Germinal center (tissue), 1 donor: ENCODE results near the gene SHANK3.

Experiments used
- DNase-seq: peaks from one replicate; pipeline ENCODE4 v3.0.0; 2012; ENCODE audit warnings: mixed read lengths, low spot score

The SHANK3 gene

DNA sequence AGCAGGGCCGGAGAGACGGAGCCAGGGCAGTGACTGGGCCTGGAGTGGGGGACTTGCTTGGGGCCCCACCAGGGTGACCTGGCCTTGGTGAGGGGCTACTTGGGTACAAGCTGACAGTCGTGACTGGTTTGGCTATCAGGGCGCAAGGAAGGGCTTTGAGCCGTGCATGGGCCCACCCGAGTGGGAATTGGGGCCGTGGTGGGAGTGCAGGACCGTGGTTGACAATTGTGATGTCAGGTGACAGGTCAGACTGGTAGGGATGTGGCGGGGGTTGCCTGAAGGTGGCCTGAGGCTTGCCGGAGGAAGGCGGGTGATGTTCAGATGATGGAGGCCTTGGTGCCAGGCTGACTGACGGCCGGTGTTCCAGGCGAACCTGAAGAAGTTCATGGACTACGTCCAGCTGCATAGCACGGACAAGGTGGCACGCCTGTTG, 5.6 kb downstream of the SHANK3 start:
- no peak for DNase-seq

DNA sequence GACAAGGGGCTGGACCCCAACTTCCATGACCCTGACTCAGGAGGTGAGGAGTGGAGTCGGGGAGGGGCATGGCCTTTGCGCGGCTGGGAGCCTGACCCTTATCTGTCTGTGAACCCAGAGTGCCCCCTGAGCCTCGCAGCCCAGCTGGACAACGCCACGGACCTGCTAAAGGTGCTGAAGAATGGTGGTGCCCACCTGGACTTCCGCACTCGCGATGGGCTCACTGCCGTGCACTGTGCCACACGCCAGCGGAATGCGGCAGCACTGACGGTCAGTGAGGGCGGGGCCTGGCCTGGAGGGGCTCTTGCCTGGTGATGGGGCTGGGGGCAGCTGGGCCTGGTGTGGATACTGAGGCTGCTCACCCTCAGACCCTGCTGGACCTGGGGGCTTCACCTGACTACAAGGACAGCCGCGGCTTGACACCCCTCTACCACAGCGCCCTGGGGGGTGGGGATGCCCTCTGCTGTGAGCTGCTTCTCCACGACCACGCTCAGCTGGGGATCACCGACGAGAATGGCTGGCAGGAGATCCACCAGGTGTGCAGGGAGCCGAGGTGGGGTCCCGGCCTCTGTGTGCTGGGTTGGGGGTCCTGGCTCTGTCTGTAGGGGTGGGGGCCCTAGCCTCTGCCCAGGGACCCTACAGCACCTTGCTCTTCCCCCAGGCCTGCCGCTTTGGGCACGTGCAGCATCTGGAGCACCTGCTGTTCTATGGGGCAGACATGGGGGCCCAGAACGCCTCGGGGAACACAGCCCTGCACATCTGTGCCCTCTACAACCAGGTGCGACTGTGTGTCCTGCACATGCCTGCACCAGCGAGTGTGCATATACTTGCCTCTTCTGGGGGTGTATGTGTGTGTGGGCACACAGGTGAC, 6.3 kb downstream of the SHANK3 start:
- no peak for DNase-seq

DNA sequence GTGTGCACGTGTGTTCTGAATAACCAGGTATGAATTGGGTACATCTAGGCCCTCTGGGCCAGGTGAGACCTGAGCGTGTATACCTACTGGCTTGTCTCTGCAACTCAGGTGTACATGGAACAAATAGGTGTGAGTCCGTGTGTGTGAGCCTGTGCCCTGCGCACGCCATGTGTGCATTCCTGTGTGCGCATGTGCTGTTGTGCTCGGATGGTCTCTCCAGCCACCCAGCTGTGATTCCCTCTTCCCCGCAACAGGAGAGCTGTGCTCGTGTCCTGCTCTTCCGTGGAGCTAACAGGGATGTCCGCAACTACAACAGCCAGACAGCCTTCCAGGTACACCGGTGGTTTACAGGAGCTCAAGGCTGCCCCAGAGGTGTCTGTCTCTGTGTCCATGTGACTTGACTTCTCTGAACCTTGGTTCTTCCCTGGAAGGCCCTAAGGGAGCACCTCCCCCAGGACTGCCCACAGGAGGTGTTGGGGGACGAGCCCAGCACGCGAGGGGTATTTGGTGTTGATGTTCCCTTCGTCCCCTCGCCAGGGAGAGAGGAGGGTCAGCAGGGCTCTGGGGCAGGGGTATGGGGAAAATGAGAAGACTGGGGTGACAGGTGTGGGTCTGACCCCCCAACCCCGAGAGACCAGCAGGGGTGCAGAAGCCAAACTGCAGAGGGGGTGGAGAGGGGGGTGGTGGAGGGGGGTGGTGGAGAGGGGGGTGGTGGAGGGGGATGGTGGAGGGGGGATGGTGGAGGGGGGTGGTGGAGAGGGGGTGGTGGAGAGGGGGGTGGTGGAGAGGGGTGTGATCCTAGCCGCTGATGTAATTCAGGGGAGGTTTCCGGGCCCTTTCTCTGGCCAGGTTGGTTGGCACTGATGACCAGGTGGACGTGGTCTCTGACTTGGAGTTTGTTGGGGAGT, 10.7 kb downstream of the SHANK3 start:
- DNase-seq = no peak

DNA sequence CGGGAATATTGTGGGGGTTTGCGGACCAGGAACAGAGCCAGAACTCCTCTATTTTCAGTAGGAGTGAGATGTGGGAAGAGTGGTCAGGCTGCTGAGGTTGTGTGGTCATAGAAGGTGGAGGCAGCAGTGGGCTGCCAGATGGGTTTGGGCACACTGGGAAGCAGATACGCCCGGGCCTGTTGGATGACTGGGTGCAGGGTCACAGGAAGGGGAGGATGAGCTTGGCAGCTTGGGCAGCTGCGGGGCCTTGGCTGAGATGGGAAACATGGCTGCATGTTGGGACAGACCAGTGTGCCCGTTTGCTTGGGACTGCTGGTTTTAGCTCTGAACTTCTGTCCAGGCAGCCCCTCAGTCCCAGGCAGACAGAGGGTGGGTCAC, 11.4 kb downstream of the SHANK3 start:
- DNase-seq = no peak

DNA sequence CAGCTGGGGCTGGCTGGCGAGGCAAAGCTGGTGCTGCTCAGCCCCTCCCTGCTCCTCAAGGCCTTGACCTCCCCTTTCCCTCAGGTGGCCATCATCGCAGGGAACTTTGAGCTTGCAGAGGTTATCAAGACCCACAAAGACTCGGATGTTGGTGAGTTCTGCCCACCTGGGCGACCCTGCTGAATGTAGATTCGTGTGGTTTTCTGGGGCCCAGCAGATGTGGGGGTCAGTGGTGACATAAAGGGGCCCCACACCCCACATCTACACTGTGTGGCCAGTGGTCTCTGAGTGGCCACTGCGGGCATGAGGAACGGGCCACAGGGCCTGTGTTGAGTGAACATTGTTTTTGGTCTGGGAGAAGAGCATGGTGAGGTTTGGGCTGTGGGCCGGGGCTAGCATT, 11.9 kb downstream of the SHANK3 start:
- no peak for DNase-seq

DNA sequence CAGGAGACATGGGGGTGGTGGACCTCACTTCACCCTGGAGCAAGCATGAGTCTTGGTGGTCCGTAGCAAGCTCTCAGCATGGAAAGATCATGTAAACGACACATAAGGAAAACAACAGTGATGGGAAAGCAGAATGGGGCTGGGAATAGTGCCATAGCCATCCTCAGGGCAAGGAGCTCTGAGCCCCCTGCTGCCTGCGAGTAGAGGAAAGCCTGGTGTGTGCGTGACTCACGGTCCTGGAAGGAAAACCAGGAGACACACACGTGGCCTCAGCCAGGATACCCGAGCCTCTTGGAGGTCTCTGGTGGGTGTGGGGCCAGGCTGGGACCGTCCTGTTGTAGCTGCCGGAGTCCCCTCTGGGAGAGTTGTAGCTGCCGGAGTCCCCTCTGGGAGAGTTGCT, 12.4 kb downstream of the SHANK3 start:
- DNase-seq = no peak

DNA sequence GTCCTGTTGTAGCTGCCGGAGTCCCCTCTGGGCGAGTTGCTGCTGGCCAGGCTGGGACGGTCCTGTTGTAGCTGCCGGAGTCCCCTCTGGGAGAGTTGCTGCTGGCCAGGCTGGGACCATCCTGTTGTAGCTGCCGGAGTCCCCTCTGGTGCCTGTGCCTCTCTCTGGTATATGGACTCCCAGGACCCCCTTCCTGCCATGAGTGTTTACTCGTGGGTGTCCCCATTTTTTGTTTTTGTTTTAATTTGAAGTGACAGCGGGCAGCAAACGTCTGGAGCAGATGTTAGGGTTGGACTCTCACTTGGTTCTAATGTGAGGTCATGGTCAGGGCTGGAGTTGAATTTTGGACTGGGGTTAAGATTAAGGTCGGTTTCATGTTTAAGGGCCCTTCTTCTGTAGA, 14.2 kb downstream of the SHANK3 start:
- DNase-seq = no peak

DNA sequence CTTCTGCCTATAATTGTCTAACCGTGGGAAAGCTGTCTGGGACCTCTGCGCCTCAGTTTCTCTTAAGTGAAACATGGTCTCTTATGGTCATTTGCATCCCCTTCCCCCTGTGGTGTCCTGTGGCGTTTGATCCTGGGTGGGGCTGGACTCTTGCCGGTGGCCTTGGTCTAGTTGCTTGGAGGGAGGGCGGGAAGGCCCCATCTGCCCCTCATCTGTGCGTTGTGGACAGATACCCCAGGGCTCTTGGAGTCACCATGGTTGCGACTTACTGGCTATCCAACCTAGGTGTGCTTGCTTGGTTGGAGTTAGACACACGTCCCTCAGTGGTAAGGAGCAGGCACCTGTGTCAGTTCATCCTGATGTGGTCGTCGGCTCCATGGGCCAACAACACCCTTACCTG, 15.2 kb downstream of the SHANK3 start:
- no peak for DNase-seq

DNA sequence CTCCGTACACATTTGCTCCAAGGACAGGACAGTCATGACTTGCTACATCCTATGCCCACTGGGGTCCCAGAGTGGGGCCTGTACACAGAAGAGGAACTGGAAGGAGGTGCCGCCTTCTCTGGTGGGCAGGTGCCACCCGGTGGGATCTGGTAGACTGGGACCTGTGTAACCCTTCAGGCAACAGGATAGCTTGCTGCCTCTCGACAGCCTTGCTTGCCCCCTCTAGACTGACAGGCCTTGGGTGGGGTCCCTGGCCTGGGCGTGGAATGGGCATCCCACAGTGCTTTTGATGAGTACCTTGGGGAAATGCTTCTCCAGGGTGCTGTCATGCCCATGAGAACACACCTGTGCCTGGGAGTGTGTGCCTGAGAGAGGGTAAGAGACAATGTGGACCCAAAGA, 15.8 kb downstream of the SHANK3 start:
- DNase-seq = no peak

DNA sequence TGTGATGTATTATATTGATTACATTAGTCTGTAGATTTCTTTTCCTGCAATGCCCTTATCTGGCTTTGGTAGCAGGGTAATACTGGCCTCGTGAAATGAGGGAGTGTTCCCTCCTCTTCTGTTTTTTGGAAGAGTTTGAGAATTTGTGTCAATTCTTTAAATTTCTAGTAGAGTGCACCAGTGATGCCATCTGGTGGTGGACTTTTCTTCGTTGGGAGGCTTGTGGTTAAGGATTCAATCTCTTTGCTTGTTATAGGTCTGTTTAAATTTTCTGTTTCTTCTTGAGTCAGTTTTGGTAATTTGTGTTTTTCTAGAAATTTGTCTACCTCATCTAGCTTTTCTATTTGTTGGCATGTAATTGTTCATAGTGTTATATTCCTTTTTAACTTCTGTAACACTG, 18.9 kb downstream of the SHANK3 start:
- no peak for DNase-seq

DNA sequence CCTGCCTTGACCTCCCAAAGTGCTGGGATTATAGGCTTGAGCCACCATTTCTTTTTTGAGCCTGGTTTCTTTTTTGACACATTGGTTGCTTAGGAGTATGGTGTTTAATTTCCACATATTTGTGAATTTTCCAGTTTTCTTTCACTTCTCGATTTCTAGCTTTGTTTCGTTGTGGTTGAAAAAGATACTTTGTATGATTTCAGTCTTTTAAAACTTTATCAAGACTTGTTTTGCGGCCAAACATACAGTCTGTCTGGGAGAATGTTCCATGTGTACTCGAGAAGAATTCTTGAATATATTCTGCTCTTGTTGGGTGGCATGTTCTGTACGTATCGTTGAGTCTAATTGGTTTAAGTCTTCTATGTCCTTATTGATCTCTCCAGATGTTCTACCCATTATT, 20.8 kb downstream of the SHANK3 start:
- DNase-seq = no peak

DNA sequence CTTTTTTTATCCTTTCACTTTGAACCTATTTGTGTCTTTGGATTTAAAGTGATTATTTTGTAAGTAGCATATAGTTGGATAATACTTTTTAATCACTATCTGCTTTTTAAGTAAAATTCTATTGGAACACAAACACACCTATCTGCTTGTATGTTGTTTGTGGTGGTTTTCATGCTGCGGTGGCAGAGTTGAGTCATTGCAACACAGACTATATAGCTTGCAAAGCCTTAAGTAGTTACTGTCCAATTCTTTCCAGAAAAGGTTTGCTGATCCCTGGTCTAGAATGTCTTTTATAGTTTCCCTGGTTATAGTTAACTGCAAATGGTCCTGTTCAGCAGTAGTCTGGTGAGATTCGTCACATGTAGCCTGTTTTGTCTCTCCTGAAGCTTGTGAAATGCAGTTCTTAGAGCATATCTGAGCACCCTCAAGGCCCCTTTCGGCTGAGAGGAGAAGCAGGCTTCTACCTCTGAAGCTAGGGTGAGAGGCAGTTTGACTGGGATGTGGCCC, 21.5 kb downstream of the SHANK3 start:
- no peak for DNase-seq

DNA sequence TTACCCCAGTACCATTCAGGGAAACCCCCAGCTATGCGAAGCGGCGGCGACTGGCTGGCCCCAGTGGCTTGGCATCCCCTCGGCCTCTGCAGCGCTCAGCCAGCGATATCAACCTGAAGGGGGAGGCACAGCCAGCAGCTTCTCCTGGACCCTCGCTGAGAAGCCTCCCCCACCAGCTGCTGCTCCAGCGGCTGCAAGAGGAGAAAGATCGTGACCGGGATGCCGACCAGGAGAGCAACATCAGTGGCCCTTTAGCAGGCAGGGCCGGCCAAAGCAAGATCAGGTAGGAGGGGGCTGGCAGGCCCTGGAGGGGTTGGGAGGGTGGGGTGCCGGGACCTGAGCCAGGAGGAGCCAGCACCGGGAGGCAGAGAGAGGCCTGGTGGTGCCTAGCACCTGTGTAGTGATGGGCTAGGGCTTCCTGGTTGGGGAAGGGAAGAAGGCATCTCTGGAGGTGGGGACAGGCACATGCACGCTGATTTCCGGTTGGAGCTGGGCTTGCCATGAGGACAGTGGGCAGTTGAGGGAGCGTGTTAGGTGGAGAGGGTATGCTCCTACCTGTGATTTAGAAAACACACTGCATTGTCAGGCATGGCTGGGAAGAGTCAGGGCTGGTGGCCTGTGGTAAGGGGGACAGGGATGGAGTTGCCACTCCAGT, 22.3 kb downstream of the SHANK3 start:
- no peak for DNase-seq

DNA sequence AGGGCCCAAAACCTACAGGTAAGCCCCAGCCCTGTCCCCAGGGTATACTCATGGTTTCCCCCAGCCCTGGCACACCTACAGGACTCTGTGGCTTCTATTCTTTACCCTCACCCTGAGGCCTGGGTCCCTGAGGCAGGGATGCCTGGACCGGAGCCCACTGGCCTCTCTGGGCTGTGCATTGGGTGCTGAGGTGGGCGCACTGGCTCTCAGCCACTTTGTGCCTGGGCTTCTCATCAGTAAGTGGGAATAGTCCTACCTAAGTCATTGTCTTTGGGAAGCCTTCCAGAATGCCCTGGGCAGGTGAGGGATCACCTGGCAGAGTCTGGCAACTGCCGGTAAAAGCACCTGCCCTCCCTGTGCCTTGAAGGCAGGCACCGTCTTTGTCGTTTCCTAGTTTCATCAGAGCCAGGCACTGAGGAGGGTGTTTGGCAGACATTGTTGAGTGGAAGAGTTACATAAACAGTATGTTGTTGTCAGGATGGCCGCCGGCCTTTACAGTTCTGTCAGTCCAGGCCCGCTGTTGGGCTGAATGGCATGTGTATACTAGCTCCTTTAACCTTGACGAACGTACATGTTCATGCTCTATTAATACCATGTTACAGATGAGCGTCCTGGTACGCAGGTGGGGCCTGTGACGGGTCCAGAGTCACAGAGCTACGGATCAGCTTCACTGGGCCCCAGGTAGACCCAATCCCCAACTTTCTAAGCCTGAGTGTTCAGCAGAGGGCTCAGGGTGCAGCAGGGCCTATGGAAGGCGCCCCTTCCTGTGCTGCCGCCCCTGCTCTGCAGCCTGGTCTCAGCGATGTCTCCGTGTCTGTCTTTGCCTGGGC, 23.0 kb downstream of the SHANK3 start:
- no peak for DNase-seq

DNA sequence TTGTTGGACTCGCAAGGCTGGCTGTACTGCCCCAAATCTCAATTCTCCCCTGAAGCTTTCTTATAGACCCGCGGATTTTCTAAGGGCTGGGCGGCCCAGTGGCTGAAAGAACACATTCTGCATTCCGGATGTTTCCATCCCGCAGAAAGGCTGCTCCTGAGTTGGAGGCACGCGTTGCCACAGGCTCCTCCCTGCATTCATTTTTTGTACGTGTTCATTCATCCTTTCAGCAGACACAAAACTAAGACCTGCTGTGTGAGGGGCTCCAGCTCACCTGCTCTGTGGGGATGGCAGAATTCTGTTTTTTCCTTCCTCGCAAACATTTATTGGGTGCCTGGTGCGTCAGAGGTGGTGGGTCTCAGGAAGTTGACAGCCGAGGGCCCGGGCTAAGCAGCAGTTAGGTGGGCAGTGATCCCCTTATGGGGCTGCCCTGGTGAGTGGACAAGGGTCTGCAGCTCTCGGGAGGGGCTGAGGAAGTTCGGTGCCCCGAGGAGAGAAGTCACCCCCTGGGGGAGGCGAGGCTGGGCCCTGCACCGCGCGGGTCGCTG, 23.7 kb downstream of the SHANK3 start:
- DNase-seq = no peak

DNA sequence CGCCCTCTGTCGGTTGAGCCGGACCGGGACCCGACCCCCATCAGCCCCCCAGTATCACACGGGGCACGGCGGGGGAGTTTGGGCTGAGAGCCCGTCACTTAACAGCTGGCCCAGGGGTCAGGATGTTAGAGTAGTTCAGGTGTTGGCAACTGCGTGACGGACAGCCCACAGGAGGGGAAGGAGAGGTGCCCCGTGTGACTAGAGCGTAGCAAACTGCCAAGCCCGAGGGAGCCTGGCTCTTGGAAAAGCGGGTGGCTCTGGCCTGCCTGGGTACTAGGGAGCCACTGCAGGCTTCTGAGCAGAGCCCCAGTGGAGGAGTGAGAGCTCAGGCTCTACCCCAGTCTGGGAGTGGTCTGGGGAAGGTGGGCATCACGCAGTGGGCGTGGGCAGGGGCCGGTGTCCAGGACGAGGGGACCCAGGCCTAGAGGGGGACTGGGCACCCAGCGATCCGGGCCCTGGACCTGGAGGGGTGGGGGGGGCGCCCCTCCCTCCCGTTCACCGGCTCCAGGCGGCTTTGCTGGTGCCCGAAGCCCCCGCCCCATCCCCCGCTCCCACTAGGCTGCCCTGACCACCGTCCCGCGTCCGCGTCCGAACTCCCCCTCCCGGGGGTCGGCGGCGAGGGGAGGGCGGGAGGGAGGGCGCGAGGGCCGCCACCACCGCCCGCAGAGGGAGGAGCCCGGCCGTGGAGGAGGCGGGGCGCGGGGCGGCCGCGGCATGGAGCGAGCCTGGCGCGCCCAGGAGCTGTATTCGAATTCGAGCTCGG, 24.4 kb downstream of the SHANK3 start:
- no peak for DNase-seq

DNA sequence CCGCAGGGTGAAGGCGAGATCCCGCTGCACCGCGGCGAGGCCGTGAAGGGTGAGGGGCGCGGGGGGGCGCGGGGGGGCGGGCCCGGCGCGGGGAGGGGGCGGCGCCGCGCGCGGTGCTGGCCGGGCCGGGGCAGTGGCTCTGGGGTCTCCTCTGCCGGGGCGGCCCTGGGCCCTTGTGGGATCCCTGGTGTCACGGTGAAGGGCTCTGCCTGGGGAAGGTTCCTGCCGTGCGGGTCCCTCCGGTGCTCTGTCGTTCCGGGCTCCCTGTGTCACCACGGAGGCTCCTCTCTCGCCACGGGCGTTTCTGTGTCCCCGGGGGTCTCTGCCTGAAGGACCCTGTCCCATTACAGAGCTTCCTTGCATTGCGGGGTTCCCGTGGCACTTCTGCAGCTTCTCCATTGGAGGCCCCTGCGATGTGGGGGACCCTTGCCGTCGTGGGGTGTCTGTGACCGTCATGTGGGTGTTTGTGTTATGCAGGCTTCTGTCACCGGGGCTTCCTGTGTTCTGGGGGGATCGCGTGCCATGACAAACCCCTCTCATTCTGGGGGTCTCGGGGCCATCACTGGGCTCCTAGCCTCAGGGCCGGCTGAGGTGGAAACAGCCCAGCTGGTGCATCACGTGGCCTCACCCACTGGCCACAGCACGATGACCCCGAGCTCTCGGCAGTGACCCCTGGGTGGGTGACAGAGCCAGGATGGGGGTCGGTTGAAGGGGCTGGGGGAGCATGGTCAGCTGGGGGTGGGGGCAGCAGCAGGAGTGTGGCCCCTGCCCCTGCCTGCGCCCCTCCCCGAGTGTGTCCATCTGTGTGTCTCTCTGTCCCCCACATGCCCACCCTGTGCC, 25.3 kb downstream of the SHANK3 start:
- no peak for DNase-seq

DNA sequence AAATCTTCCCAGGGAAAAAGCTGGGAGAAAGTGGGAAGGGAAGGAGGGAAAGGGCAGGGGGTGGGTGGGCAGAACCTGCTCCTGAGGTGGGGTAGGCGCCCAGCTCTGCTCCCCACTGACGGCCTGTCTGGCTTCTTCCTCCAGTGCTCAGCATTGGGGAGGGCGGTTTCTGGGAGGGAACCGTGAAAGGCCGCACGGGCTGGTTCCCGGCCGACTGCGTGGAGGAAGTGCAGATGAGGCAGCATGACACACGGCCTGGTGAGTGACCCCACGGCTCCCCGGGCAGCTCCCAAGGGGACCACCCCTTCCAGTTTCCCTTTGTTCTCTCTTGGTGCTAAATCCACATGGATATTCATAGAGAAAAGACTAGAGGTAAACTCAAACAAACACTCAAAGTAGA, 25.9 kb downstream of the SHANK3 start:
- no peak for DNase-seq

DNA sequence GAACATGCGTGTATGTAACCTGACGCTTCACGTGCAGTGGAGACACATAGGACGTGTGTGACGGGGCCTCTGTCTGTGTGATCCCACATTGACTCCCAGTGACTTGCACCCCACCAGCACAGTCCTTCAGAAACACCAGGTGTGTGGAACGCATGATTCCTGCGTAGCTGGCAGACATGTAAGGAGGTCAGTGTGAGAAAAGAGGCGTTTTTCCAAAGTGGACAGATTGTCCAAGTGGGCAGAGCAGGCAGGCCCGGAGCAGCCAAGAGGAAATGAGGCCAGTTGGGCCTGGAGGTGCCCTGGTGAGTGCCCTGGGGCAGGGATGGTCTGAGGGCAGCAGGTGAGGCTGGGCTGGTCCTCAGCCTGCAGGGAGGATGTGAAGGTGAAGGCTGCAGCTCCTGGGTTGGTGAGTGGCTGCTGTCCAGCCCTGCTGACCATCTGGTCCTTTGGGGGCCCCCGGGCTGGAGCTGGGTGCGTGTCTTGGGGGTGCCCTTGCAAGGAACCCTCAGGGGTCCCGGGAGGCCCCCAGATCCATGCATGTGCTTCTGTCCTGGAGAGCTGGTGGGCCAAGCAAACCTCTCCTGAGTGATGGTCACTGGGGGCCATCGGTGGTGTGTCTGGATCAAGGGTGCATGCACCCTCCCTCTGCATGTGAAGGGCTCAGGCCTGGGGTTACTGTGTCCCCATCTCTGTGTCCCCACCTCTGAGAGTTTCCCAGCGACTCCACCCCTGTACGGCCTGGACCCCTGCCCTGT, 26.6 kb downstream of the SHANK3 start:
- no peak for DNase-seq
